NCI-H1105 (cell line): ENCODE data around the gene TNFAIP2.

ENCODE experiments used
- DNase-seq: peaks from one replicate; lab custom pipeline; 2025; lab: John Stamatoyannopoulos, UW

The TNFAIP2 gene

GRCh38 chr14:103093856-103094405, 29.3 kb upstream of the TNFAIP2 start:
- no peak for DNase-seq

GRCh38 chr14:103094406-103095209, 28.7 kb upstream of the TNFAIP2 start, which contains the start of gene EXOC3L4:
TSS of gene EXOC3L4 (plus strand) at chr14:103094725. CDS start at chr14:103100220, 5,495 bp downstream.
- no peak for DNase-seq

GRCh38 chr14:103095210-103095778, 28.0 kb upstream of the TNFAIP2 start:
- DNase-seq: no peak

- no peak for DNase-seq
Observed at GRCh38 chr14:103096387-103096786, 26.9 kb upstream of the TNFAIP2 start.

GRCh38 chr14:103097244-103097993, 25.8 kb upstream of the TNFAIP2 start:
- DNase-seq: no peak

GRCh38 chr14:103097994-103098957, 25.0 kb upstream of the TNFAIP2 start:
- DNase-seq: no peak

GRCh38 chr14:103099081-103099732, 24.1 kb upstream of the TNFAIP2 start:
- DNase-seq: no peak

GRCh38 chr14:103099733-103100280, 23.5 kb upstream of the TNFAIP2 start:
- DNase-seq: no peak

GRCh38 chr14:103100281-103101121, 22.8 kb upstream of the TNFAIP2 start:
- no peak for DNase-seq

- DNase-seq: no peak
Observed at GRCh38 chr14:103101257-103101962, 21.9 kb upstream of the TNFAIP2 start.

- DNase-seq: no peak
Observed at GRCh38 chr14:103101963-103102688, 21.1 kb upstream of the TNFAIP2 start.

- DNase-seq: no peak
Observed at GRCh38 chr14:103102689-103103260, 20.5 kb upstream of the TNFAIP2 start.

GRCh38 chr14:103103461-103104388, 19.5 kb upstream of the TNFAIP2 start:
- DNase-seq: peak; percentile 74

- DNase-seq: no peak
Observed at GRCh38 chr14:103104389-103104653, 18.9 kb upstream of the TNFAIP2 start.

- DNase-seq: peak; percentile 82
Observed at GRCh38 chr14:103104654-103105452, 18.4 kb upstream of the TNFAIP2 start.

GRCh38 chr14:103105580-103106150, 17.6 kb upstream of the TNFAIP2 start:
- peak; percentile 13 for DNase-seq
